Renal cortical epithelial cell (primary cell): ENCODE data around the gene WDR73. TPM values are rescaled to one million over a fixed set of nuclear protein-coding genes. Genes with fewer than 3 reads are reported as not detected.
"Not testable (repeated sequence)": the region's sequence is repeated elsewhere in the genome, so short reads cannot be mapped to it uniquely, and the experiment has no call there.

Experiments
- DNase-seq: peaks from one replicate; pipeline ENCODE4 v3.0.0-alpha.2; 2011; ENCODE audit warnings: low read depth
- total RNA-seq: library from RNA; depleted of rRNA; stranded (reverse); fragments of >200 nt; gene quantifications from 2 replicates; pipeline ENCODE4 v1.2.3, GENCODE V29; 2014

The WDR73 gene
- total RNA-seq: 34.8 and 35.8 TPM in 2 replicates

DNA sequence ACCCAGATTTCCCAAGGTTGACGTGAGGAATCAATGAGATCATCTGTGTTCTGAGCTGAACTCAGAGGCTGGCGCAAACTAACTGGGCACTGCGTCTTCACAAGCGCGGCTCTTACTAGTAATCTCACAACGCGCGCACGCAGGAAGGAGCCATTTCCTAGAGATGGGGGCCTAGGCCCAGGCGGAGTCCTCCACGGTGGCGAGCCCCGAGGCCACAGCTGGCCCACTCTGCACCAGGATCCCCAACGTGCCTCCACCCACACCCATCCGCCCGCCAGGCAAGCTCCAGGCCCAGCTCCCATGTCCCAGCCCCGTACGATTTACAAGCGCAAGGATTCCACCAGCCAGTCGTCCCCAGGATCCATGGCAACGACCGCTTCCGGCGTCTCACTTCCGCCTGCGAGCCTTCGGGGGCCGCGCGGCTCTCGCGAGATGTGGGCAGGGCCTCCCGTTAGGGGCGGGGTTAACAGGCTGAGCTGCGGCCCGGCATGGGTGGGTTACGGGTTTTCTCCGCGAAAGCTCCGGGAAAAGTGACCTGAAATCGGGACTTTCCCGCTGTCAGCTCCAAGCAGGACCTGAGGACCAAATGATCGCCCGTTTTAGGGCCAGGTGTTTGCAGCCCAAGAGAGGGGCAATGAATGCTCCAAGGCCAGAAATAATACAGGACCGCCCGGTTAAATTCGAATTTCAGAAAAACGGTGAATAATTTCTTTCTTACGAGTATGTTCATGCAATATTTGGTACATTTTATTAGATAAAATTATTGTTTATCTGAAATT is at the start of gene WDR73:
Gene WDR73, minus strand, starts transcription at position 374 of the 779 bp plus-strand sequence. Its CDS starts 9 bp downstream, at position 365.
- DNase-seq: peak; percentile 83

DNA sequence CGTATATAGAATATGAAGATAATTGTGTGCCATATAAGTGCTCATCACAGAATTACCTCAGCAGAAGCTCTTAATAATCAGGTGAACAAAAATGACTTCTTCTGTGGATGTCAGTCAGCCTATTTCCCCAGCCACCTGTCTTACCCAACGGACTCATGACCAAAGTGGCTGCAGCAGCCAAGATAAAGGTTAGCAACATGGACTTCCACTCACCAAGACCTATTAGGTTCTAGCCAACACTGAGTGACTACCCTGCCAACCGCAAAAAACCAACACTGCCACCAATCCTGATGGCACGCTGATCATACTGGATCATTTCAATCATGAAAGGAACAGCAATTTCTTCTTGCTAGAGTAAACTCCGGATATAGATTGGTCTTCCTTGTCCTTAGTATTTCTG is 49.7 kb upstream of the WDR73 start:
- no peak for DNase-seq

DNA sequence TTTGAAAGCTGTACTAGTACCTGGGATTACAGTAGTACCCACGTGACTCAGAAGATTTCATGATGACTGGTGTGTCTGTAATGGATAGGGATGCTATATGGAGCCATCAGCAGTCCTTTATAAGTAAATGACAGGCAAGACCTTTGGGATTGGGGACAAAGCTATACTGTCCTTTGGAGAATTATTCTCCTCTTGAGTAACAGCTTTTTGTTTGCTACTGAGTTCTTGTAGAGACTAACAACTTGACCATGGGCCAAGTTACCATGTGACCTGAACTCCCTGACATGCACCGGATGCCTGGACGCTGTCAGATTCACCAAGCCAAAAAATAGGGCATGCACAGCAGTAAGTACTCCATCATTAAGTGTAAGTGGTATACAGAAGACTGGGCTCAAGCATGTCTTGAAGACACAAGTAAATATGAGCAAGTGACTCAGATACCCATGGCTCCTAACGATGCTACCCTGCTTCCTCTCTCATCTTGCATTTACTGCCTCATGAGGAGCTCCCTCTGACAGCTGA is 48.9 kb upstream of the WDR73 start:
- peak; percentile 45 for DNase-seq

DNA sequence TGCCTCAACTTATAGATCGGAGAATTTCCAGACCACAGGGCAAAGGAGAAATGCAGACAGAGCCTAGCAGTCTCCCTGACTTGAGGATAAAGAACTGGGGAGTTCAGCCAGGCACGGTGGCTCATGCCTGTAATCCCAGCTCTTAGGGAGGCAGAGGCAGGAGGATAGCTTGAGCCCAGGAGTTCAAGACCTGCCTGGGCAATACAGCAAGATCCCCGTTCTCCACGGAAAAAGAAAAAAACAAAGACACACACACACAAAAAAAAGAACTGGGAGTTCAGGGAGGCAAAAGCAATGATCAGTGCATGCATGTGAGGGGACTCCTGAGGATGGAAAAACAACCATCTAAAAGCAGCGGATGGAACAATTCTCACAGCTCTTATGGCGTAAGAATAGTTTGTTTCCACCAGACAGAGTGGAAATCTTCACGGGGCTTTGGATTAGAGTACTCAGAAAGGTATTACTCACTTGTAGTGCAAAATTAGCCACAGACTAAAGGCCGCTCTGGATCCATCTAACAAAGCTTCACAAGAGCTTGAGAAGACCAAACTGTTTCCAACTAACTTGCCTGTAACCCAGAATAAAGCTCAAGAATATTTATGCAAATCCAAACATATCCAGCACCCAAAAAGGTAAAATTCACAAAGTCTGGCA is 45.6 kb upstream of the WDR73 start:
- DNase-seq: peak; percentile 32

DNA sequence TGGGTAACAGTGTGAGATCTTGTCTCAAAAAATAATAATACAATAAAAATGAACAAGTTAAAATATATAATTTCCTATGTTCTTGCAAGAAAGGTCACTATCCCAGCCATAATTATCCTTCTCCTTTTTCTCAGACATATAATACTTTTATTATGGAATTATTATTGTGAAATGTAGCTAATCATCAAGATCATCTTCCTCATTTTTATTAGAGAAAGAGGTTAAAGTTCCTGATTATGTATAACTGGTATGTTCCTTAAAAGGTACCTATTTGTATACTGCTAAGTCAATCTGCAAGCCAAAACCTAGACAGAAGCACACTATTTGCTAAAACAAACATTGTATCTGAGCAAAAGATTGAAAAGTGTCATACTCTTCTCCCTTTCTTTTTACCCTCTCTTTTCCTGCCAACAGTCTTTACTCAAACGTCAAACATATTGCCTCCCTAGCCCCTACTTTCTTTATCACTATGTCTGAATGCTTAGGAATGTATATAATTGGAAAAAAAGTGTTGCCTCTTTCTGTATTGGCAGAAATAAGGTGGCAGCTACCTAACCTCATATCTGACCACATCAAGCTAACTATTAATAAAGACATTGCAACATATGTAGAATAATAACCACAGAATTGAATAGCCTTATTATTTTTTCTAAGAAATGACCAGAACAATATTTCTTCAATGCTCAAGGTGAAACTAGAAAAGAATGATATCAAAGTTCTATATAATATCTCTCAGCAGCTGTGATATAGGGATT is 43.3 kb upstream of the WDR73 start:
- DNase-seq: no peak

DNA sequence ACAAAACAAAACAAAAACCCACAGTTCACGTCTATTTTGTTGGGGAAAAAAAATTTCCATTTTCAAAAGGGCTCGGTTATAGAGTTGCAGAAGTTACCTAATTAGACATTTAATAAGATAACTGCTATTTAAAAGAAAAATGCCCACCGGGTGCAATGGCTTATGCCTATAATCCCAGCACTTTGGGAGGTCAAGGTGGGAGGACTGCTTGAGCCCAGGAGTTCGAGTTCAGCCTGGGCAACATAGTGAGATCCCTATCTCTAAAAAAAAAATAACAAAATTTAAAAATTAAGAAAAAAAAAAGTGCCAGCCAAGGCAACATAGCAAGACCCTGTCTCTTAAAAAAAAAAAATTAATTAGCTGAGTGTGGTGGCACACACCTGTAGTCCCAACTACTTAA is 42.7 kb upstream of the WDR73 start:
- DNase-seq: no peak

DNA sequence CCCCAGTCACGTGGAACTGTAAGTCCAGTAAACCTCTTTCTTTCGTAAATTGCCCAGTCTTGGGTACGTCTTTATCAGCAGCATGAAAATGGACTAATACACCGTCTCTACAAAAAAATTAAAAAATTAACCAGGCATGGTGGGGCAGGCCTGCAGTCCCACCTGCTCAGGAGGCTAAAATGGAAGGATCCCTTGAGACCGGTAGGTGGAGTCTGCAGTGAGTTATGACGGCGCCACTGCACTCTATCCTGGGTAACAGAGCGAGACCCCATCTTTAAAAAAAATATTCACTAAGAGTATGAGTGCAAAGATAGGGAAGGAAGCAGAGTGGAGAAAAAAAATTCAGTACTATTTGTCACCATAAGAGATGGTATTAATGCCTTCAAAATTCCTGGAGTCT is 36.3 kb upstream of the WDR73 start:
- DNase-seq: no peak

DNA sequence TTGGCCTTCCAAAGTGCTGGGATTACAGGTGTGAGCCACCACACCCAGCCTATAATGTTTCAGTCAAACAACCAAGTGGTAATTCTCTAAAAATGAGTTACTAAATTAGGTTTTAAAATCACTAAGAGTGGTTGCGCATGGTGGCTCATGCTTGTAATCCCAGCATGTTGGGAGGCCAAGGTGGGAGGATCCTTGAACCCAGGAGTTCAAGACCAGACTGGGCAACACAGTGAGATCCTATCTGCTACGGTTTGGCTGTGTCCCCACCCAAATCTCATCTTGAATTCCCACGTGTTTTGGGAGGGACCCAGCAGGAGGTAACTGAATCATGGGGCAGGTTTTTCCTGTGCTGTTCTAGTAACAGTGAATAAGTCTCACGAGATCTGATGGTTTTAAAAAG is 35.8 kb upstream of the WDR73 start:
- DNase-seq: no peak

DNA sequence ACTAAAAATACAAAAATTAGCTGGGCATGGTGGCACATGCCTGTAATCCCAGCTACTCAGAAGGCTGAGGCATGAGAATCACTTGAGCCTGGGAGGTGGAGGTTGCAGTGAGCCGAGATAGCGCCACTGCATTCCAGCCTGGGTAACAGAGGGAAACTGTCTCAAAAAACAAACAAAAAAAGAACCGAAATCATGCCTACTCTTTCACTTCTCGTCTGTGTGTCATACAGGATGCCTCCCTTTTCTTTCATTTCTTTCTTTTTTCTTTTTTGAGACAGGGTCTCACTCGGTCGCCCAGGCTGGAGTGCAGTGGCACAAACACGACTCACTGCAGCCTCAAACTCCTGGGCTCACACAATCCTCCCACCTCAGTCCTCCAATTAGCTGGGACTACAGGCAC is 32.4 kb upstream of the WDR73 start:
- not testable (repeated sequence) for DNase-seq

DNA sequence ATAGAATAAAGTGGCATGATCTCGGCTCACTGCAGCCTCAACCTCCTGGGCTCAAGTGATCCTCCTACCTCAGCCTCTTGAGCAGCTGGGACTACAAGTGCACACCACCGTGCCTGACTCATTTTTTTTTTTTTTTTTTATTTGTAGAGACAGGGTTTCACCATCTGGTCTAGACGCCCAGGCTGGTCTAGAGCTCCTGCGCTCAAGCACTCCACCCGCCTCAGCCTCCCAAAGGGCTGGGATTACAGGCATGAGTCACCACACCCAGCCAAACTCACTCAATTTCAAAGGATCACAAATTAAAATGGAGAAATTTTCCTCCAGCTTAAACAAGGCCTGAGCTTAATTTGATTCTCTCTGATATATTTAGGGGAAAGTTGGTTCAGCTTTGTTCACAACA is 31.2 kb upstream of the WDR73 start:
- peak; percentile 56 for DNase-seq

DNA sequence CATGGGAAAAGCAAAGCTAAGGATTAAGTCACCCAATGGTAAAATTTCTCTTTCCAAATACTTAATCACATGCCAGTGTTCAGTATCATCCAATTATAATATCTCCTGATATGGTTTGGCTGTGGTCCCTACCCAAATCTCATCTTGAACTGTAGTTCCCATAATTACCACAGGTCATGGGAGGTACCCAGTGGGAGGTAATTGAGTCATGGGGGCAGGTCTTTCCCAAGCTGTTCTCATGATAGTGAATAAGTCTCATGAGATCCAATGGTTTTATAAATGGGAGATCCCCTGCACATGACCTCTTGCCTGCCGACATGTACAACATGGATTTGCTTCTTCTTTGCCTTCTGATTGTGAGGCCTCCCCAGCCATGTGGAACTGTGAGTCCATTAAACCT is 30.0 kb upstream of the WDR73 start:
- peak; percentile 79 for DNase-seq

DNA sequence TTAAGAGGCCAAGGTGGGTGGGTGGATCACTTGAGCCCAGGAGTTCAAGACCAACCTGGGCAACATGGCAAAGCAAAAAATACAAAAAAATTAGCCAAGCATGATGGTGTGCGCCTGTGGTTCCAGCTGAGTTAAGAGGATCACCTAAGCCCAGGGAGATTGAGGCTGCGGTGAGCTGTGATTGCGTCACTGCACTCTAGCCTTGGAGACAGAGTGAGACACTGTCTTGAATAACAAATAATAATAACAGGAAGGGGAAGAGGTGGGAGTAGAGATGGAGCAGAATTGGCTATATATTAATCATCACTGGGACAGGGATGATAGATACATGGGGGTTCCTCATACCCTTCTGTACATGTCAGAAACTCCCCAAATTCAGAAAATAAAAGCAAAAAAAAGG is 27.7 kb upstream of the WDR73 start:
- peak; percentile 91 for DNase-seq

DNA sequence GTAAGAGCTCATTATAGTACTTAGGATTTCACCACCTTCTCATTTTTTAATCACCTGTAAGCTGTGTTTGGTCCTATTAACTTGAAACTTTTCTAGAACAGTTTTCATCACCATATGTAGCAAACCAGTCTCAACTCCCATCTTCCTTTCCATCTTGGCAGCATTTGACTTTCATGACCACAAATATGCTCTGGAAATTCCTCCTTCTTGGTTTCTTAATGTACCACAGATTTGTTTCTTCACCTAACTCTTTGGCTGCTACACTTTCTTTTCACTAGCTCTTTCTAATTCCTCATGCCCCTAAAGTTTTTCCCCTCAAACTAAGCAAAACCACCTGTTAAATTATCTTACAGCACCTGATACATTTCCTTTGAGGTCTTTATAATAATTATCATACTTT is 17.1 kb upstream of the WDR73 start:
- peak; percentile 73 for DNase-seq

DNA sequence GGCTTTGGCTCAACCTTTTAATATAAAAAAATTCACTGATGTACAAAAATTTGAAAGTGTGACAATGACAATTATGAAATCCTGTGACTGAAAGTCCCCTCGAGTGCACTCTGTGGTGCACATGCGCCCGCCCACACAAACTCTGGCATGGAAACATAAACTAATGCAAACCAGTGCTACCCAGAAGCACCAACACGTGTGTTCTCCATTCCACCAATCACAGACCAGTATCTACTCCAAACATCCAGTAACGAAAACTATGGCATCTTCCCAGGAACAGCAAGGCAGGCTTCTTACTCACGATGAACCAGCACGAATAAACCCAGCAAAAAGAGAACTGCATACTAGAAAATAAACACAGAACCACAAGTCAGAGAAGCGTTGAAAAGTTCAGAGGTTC is 15.6 kb upstream of the WDR73 start:
- no peak for DNase-seq

DNA sequence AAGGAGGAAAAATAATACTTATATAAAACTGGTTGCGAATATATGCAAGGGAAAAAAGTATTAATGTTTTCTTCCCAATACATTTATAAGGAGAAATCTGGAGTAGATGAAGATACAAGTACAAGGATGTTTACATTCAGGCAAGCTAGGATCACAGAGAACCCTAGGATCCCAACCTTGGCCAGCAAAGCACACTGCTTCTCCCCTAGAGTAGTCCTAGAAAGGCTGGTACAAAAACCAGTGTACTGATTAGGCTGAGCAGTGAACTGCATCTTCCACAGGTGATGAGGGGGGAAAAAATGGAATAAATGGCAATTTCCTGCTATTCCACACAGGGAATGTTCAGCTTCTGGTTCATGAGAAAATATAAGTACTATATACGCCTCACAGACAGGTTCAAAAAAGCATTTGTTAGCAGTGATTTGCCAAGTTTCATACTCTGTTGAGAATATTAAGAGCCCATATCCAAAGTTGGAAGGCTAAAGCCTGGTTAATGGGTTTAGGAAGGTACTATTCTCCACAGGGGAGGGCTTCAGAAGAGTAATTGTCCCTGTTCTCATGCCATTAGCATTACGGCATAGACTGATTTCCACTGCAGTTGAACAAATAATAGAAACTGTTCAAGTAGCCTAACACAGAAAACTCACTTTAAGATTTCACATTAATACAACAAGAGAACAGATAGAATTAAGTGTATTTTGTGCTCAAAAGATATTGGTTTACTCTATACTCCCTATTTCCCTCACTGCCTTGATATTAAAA is 14.3 kb upstream of the WDR73 start:
- DNase-seq: no peak

DNA sequence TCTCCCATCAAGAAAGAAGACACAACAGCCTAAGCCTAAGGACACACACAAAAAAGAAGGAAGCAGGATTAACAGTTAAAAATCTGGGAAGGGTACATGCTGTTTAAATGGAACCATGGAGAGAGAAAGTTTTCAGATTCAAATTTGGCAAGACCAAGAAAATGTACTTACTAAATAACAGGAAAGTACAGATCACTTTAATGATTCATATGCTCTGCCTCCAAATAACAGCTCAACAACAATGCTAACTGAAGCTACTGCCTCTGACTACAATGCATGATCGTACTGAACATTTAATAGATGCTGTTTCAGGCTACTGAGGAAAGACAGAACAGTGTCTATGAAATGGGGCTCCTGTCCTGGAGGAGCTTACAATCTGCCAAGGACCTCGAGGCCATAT is 12.3 kb upstream of the WDR73 start:
- DNase-seq: peak; percentile 30

DNA sequence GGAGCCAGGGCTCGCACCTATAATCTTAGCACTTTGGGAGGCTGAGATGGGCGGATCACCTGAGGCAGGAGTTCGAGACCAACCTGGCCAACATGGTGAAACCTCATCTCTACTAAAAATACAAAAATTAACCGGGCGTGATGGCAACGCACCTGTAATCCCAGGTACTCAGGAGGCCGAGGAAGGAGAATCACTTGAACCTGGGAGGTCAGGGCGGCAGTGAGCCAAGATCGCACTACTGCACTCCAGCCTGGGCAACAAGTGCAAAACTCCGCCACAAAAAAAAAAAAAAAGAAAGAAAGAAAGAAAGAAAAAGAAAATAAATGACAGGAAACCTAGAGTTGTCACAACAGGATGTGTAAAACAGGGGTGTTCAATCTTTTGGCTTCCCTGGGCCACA is 6.9 kb upstream of the WDR73 start:
- no peak for DNase-seq

DNA sequence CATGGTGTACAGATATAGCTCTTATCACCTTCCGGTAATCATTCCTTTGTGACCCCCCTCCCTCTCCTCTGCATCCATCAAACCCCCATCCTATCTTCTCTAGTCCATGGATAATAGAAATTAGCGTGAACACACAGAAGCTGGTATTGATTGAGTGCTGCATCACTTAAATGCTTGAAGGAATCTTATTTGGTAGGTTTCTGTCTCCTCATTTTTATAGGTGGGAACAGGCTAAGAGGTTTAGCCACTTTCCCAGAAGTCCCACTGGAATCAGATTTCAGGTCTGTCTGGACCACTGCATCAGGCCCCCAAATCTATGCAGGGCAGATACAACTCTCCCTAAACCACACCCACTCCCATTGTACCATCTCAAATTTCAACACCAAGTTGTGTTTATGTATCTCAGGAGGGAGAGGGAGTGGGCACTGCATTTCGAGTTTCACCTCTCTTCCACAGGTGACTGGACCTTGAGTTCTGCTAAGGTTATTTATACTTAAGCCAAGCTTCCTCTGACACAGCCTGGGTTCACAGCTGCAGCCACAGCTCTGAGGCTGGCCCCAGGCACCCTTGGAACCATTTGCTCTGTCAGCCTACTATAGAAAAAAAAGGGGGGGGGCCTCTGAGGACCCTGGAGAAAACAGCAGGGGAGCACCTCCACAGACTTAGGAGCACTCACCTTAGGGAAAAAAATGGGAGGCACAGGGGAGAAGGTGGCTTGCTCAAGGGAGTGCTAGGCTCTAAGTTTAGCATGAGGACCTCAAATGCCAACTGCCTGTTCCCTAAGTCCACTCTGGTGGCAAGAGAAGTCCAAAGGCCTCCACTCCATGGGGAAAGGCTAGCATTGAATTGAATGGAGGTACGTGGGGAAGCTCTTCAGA is 6.1 kb upstream of the WDR73 start:
- DNase-seq: no peak

DNA sequence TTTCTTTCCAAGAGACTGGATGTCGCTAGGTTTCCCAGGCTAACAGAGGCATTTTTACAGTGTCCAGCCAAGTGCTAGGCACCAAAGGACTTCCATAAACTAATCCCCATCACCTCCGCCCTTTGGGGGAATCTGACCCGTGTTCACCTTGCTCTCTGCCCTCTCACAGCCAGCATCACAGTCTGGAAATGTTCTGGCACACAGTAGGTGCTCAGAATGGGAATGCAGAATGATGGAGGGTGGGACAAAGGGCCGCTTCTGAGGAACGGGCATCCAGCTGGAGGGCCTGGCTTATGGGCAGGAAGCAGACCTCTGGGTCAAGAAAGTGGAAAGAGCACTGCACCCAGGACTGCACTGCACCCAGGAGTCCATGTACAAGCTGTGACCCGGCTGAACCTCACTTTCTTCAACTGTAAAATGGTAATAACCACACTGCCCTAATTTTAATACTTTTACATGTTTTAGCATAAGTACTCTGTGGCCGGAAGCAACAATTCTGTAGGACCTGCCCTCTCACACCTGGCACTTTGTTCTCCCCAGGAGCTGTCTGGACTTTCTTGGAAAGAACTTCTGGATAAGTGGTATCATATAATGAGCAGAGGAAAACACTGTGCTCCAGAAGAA is 4.8 kb upstream of the WDR73 start:
- DNase-seq: no peak

DNA sequence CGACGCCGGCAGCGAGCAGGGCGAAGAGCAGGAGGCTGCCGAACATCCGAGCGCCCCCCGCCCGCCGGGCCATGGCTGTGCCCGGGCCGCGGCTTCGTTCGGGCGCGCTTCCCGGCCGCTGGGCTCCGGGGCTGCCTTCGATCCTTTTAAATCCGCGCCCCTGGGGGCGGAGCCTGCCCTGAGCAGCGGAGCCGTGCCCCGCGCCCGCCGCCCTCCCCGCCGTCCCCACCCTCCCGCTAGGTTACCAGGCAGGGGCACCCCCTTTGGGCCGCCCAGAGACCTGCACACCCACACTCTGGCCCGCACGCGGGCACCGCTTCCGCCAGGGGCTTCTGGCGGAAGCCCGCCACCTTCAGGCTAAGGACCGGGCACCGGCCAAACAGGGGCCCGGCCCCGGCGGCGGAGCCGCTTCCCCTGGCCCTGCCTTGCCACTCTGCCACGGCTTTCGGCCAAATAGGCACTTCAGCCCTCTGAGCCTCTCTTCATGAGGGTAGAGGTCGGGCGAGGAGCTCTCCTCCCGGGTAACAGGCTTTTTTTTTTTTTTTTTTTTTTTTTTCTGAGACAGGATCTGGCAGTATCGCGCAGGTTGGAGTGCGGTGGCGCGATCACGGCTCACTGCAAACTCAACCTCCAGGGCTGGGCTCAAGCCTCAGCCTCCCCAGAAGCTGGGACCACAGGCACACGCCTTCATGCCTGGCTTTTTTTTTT is 4.2 kb upstream of the WDR73 start, which contains the start of gene NMB:
Gene NMB, minus strand, starts transcription at position 120 of the 708 bp plus-strand sequence. Its CDS starts 47 bp downstream, at position 73.
- DNase-seq: peak; percentile 48
